ENCODE data around the gene GRAMD4.

Gene GRAMD4

GRCh38 chr22:46598737-46599424 lies 21.3 kb upstream of the GRAMD4 start:
- DNase-seq, result peak; percentile 91 to 96 (median 94)

- peak in 2 of 4 experiments; percentile 51 to 54 for DNase-seq
Observed at GRCh38 chr22:46600273-46600796, 19.9 kb upstream of the GRAMD4 start.

GRCh38 chr22:46602025-46602424 lies 18.2 kb upstream of the GRAMD4 start:
- peak; percentile 94 to 99 (median 96) for DNase-seq

GRCh38 chr22:46604306-46604690 lies 15.9 kb upstream of the GRAMD4 start:
- peak; percentile 92 to 95 (median 94) for DNase-seq

GRCh38 chr22:46605117-46605516 lies 15.1 kb upstream of the GRAMD4 start:
- DNase-seq, result no peak

GRCh38 chr22:46606886-46607285 lies 13.3 kb upstream of the GRAMD4 start:
- DNase-seq, result no peak

GRCh38 chr22:46607483-46608114 lies 12.6 kb upstream of the GRAMD4 start:
- DNase-seq, result no peak

GRCh38 chr22:46609175-46609690 lies 11.0 kb upstream of the GRAMD4 start:
- DNase-seq, result peak in 1 of 4 experiments; percentile 41

- DNase-seq, result no peak
Observed at GRCh38 chr22:46609724-46610201, 10.4 kb upstream of the GRAMD4 start.

GRCh38 chr22:46610356-46610755 lies 9.8 kb upstream of the GRAMD4 start:
- no peak for DNase-seq

- DNase-seq, result no peak
Observed at GRCh38 chr22:46611189-46611588, 9.0 kb upstream of the GRAMD4 start.

- DNase-seq, result no peak
Observed at GRCh38 chr22:46612341-46612903, 7.8 kb upstream of the GRAMD4 start.

- DNase-seq, result peak; percentile 34 to 75 (median 59)
Observed at GRCh38 chr22:46612904-46613605, 7.1 kb upstream of the GRAMD4 start.

- DNase-seq, result peak; percentile 61 to 78 (median 72)
Observed at GRCh38 chr22:46613606-46614021, 6.6 kb upstream of the GRAMD4 start.

GRCh38 chr22:46614025-46614931 lies 5.9 kb upstream of the GRAMD4 start:
- peak; percentile 61 to 74 (median 66) for DNase-seq

- DNase-seq, result peak in 3 of 4 experiments; percentile 40 to 59 (median 47)
Observed at GRCh38 chr22:46617207-46617985, 2.8 kb upstream of the GRAMD4 start.

GRCh38 chr22:46617986-46618647 lies 2.1 kb upstream of the GRAMD4 start:
- no peak for DNase-seq

- no peak for DNase-seq
Observed at GRCh38 chr22:46618667-46619066, 1.5 kb upstream of the GRAMD4 start.

GRCh38 chr22:46619240-46619829 lies 851 bp upstream of the GRAMD4 start:
- no peak for DNase-seq
